ENCODE results near the gene CDHR2.

DNA sequence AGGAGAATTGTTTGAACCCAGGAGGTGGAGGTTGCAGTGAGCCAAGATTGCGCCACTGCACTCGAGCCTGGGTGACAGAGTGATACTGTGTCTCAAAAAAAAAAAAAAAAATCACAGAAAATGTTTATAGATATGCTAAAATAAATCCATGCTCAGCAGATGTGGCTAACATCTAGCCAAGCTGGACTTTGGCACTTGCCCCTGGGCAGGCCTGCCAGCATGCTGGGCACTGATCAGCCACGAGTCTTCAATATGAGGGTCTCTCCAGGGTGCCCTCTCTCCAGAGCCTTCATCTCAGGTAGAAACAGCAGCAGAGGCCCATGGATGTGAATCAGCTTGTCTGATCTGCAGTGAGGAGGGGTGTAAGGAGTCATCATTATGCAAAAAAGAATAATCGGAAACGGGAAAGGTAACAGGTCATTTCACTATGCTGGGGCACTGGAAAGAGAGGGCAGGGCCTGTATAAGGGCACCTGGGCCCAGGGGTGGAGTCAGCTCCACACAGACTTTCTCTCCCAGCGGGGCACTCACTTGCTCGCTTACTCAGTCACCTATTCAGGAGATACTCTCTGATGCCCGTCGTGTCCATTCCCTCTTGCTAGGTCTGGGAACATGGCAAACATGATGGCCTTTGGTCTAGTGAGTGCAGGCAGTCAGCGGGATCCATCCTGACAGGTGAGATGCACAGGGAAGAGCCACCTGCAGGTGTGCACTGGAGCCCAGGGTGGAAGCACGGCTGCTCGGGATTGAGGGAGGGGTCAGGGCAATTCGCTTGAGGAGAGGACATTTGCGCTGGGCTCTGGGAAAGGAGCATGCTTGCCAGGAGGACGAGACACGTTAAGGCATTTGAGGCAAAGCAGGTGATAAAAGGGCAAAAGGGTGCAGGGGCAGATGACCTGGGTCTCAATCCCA is 29.1 kb upstream of the CDHR2 start:
- no peak for TF ChIP-seq POLR2A (IDR thresholded peaks at IDR 0.05)
- TF ChIP-seq, protein P1, sequence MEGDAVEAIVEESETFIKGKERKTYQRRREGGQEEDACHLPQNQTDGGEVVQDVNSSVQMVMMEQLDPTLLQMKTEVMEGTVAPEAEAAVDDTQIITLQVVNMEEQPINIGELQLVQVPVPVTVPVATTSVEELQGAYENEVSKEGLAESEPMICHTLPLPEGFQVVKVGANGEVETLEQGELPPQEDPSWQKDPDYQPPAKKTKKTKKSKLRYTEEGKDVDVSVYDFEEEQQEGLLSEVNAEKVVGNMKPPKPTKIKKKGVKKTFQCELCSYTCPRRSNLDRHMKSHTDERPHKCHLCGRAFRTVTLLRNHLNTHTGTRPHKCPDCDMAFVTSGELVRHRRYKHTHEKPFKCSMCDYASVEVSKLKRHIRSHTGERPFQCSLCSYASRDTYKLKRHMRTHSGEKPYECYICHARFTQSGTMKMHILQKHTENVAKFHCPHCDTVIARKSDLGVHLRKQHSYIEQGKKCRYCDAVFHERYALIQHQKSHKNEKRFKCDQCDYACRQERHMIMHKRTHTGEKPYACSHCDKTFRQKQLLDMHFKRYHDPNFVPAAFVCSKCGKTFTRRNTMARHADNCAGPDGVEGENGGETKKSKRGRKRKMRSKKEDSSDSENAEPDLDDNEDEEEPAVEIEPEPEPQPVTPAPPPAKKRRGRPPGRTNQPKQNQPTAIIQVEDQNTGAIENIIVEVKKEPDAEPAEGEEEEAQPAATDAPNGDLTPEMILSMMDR (IDR thresholded peaks at IDR 0.05): no peak

Measured in heart left ventricle (tissue), 13 donors.